ENCODE results near the gene ASH1L. TPM values are rescaled to one million over a fixed set of nuclear protein-coding genes. Genes with fewer than 3 reads are reported as not detected.
"Not testable (repeated sequence)": the region's sequence is repeated elsewhere in the genome, so short reads cannot be mapped to it uniquely, and the experiment has no call there.

ASH1L gene
- polyA plus RNA-seq, 1 donor = 27.0 TPM

DNA sequence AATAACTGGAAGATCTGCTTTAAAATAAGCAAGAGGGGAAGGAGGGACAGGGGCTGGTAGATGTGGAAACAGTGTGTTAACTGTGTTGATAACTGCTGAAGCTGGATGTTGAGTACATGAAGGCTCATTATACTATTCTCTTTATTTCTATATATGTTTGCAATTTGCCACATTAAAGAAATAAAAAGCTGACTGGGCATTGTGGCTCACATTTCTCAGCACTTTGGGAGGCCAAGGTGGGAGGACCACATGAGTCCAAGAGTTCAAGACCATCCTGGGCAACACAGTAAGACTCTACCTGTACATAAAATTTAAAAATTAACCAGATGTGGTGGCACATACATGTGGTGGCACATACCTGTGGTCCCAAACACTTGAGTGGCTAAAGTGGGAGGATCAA is 6.7 kb downstream of the ASH1L start:
- DNase-seq (ENCODE audit: low read depth) = no peak

DNA sequence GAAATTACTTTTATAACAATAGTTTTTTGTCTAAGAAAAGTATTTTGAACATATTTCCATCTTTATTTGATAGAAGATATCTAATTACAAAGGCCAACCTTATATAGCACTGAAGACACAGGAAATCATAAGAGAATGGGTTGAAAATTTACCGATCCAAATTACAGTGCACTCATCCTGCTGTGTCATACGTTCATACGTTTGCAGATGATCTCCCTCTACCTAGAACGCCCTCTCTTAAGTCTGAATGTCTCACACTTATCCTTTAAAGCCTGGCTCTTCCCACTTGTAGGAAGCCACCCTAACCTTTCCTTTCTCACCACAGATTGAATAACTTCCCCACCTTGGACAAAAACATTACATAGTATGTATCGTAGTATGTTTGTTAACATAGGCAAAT is 9.3 kb downstream of the ASH1L start:
- no peak for DNase-seq (ENCODE audit: low read depth)

DNA sequence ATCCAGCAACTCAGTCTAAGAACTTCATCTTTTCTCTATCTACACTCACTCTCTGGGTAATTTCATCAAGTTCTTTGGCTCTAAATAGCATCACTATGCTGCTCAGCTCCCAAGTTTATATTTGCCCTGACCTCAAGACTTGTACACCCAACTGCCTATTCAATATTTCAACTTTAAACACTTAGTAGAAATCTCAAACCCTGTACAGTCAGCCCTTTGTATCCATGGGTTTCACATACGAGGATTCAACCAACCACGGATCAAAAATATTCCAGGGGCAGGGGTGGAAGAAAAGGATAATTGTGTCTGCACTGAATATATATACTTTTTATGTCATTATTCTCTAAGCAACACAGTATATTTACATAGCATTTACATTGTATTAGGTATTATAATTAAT is 13.9 kb downstream of the ASH1L start:
- no peak for DNase-seq (ENCODE audit: low read depth)

DNA sequence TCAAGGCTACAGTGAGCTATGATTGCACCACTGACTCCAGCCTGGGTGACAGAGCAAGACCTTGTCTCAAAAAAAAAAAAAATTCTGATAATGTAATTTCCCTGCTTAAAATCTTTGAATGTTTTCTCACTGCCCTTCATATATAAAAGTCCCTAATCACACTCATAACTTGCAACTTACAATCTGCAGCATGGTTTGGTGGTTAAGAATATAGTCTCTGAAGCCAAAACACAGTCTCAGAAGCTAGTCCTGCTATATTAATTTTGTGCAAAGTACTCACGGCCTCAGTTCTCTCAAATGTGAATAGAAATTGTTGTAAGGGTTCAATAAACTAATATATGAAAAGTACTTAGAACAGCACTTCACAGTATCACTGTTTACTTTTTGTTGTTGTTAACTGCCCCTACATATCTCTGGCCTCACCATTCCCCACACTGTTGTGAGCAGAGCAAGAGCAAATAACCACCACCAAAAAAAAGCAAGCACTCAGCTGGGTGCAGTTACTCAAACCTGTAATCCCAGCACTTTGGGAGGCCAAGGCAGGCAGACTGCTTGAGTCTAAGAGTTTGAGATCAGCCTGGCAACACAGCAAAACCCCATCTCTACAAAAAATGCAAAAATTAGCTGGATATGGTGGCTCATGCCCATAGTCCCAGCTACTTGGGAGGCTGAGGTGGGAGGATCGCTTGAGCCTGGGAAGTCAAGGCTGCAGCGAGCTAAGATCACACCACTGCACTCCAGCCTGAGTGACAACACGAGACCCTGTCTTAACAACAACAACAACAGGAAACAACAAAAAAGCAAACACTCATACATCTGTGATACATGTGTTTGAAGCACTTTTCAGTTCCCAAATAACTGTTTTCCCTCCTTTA is 22.4 kb downstream of the ASH1L start:
- no peak for DNase-seq (ENCODE audit: low read depth)

GRCh38 chr1:155537193-155537592 is 25.4 kb downstream of the ASH1L start:
- no peak for DNase-seq (ENCODE audit: low read depth)

DNA sequence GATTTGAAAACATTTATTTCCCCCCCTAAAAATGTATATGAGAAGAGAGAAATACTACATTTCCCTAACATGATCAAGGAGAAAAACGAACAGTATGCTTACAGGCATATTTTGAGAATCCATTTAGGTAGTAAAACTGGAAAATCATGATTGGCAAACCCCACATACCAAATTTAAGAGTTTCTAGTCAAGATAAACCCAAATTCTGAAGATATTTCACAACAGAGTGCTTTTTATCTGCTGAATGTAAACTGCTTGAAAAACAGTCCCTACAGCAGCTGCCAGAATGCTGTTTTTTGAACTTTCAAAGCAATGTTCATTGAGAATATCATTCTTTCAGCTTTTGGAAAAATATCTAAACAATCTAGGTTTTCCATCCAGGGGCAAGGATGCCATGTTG is 31.0 kb downstream of the ASH1L start:
- DNase-seq (ENCODE audit: low read depth) = no peak

DNA sequence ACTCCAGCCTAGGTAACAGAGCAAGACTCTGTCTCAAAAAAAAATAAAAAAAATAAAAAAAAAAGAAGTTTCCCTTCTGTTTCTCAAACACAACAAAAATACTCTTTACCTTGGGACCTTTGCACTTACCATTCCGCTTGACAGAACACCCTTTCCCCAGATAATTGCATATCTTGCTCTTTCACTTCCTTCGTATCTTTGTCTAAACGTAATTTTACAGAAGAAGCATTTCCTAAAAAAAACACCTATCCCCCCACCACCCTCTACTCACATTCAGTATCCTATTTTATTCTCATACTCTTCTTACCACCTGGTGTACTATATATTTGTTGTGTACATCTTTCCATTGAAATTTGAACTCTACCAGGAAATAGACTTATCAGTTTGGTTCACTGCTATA is 32.7 kb downstream of the ASH1L start:
- DNase-seq (ENCODE audit: low read depth) = no peak

GRCh38 chr1:155529109-155529508 is 33.5 kb downstream of the ASH1L start:
- no peak for DNase-seq (ENCODE audit: low read depth)

DNA sequence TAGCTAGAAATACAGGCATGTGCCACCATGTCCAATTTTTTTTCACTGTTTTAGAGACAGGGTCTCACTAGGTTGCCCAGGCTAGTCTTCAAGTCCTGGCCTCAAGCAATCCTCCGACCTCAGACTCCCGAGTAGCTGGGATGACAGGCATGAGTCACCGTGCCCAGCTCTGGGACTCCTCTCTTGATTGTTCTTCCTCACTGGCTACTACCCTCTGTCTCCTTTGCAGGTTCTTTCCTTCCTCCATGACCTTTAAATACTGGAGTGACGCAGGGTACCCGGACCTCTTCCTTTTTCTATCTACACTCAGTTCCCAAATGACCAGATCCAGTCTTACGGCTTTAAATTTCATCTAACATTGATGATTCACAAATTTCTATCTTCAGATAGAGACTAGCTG is 34.9 kb downstream of the ASH1L start:
- no peak for DNase-seq (ENCODE audit: low read depth)

DNA sequence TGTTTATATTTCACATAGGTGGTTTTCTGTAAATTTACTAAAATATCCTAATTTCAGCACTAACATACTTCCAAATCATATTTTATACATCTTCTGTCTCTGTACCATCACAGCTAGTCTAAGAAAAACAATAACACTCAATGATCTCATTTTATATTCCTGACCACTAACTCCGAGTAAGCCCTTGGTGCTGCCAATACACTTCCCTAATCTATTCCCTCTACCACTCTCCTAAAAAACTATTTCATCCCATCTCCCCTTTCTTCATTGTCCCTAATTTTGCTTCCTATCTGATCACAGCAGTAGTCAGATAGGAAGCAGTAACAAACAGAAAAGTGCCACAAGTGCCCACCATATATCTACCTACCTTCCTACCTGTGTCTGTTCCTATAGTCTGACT is 36.2 kb downstream of the ASH1L start:
- DNase-seq (ENCODE audit: low read depth) = no peak

DNA sequence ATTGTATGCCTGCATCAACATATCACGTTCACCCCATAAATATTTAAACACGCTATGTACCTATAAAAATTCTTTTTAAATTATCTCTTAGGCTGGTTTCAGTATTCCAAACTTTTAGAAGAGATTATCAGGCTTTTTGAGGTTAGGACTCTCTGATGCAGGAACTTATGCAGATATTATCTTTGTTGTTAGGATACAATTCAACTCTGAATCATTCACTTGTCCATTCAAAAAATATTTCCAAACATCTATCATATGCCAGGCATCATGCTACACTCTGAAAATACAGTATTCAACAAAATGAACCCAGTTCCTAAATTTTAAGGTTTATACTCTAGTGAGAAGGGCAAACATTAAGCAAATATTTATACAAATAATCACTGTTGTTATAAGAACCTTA is 40.5 kb downstream of the ASH1L start:
- no peak for DNase-seq (ENCODE audit: low read depth)

DNA sequence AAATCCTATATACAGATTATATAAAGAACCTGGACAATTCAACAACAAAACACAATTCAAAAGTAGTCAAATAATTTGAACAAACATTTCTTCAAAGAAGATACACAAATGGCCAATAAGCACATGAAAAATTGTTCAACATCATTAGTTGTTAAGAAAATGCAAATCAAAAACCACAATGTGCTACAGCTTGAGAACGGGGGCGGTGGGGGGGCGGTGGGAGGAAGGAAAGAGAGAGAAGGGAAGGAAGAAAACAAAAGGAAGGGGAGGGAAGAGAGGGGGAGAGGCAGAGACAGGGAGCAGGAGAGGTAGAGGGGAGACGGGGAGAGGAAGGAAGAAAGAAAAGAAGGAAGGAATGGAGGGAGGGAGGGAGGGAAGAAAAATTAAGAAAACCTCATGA is 44.1 kb downstream of the ASH1L start:
- no peak for DNase-seq (ENCODE audit: low read depth)

GRCh38 chr1:155514582-155515187 is 47.9 kb downstream of the ASH1L start:
- no peak for DNase-seq (ENCODE audit: low read depth)

GRCh38 chr1:155513300-155513916 is 49.2 kb downstream of the ASH1L start:
- no peak for DNase-seq (ENCODE audit: low read depth)

DNA sequence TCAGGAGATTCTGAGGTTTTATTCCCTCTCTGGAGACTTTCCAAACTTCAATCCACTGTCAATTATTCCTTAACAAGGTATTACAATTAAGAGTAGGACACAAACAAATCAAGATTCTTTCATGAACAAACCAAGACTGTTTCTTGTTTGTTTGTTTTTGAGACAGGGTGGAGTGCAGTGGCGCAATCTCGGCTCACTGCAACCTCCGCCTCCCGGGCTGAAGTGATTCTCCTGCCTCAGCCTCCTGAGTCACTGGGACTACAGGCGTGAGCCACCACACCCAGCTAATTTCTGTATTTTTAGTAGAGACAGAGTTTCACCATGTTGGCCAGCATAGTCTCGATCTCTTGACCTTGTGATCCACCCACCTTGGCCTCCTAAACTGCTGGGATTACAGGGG is 51.2 kb downstream of the ASH1L start:
- not testable (repeated sequence) for DNase-seq (ENCODE audit: low read depth)

DNA sequence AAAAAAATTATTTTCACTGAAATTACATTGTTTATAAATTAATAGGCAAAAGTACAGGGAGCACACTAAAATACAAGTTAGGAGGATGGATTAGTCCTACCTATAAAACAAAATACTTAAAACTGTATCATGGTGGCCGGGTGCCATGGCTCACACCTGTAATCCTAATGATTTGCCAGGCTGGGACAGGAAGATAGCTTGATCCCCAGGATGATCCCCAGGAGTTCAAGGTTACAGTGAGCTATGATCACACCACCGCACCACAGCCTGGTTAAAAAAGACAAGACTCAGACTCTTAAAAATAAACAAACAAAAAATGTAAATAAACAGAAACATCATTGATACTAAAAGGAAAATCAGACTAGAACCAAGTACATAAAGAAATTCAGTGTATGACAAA is 53.5 kb downstream of the ASH1L start:
- DNase-seq (ENCODE audit: low read depth) = no peak

DNA sequence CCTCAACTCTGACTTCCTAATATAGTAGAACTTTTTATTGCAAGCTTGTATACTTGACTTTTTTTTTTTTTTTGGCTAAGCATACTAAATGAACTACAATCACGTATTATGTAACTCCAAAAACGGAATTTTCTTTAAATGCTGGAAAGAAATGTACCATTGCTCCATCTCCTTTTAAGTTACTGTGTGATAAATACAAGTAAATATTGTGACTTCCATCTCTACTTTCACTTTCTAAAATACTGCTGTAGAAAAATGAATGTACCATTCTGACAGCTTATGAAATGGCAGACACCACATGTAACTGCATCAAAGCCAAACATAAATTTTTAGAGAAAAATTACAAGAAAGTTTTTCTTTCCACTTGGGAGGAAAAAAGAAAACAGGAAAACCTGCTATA is 54.7 kb downstream of the ASH1L start:
- DNase-seq (ENCODE audit: low read depth) = no peak

GRCh38 chr1:155505963-155506362 is 56.6 kb downstream of the ASH1L start:
- DNase-seq (ENCODE audit: low read depth) = not testable (repeated sequence)

DNA sequence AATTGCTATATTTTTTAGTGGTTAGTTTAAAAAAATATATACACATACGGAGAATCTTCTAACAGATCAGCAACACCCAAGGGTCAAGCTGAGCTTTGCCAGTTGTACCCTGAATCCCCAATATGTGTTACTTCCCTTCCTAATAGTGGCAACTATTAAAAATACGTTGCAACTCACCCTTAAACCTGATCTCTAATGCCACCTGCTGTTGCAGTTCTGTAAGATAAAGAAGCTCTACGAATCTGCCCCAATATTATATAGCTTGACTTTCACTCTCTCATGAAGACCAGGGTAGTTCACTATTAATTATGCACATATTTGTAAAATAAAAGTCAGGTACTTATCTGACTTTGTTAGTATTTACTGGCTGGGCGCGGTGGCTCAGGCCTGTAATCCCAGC is 58.4 kb downstream of the ASH1L start:
- DNase-seq (ENCODE audit: low read depth) = peak; percentile 13

GRCh38 chr1:155499953-155500639 is 62.5 kb downstream of the ASH1L start:
- no peak for DNase-seq (ENCODE audit: low read depth)

GRCh38 chr1:155499263-155499662 is 63.3 kb downstream of the ASH1L start:
- DNase-seq (ENCODE audit: low read depth) = no peak

DNA sequence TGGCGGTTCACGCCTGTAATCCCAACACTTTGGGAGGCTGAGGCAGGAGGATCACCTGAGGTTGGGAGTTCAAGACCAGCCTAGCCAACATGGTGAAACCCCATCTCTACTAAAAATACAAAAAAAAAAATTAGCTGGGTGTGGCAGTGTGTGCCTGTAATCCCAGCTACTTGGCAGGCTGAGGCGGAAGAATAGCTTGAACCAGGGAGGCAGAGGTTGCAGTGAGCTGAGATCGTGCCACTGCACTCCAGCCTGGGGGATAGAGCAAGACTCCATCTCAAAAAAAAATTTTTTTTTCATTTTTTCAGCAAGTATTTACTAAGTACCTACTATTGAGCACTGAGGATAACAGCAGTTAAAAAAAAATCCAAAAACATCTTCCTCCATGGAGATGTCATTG is 69.0 kb downstream of the ASH1L start:
- not testable (repeated sequence) for DNase-seq (ENCODE audit: low read depth)
